AG04449 (cell line): ENCODE data around the gene RAB40C.
A peak's percentile ranks its signal among the peaks of the same experiment; 100 is the strongest.

ENCODE experiments used
- CTCF ChIA-PET: fragments of 350-600 bp; formaldehyde crosslinking; extraction: SDS; loops from one replicate; lab custom pipeline; 2021; ENCODE audit warnings: antibody characterized with exemption; lab: Yijun Ruan, JAX
- POLR2A ChIA-PET: fragments of 400-600, 350-600 bp; formaldehyde crosslinking; extraction: SDS; loops from one replicate; lab custom pipeline; 2020; ENCODE audit warnings: antibody characterized with exemption, inconsistent platforms; lab: Yijun Ruan, JAX
- DNase-seq: peaks from one replicate; pipeline ENCODE4 v3.0.0-alpha.2; 2010; ENCODE audit warnings: low read depth, low spot score
- H3K4me3 ChIP-seq: 2 replicates; pipeline ENCODE4 v1.5.1; 2011; ENCODE audit warnings: low read depth, mild to moderate bottlenecking, control low read depth, low read length
- CTCF ChIP-seq: IDR thresholded peaks from one replicate; pipeline ENCODE4 v1.5.1; 2011; ENCODE audit warnings: mild to moderate bottlenecking, moderate library complexity, low read length, control low read depth, inconsistent platforms; ENCODE audit not compliant: insufficient read depth; ENCODE audit errors: missing control alignments

Gene RAB40C

DNA sequence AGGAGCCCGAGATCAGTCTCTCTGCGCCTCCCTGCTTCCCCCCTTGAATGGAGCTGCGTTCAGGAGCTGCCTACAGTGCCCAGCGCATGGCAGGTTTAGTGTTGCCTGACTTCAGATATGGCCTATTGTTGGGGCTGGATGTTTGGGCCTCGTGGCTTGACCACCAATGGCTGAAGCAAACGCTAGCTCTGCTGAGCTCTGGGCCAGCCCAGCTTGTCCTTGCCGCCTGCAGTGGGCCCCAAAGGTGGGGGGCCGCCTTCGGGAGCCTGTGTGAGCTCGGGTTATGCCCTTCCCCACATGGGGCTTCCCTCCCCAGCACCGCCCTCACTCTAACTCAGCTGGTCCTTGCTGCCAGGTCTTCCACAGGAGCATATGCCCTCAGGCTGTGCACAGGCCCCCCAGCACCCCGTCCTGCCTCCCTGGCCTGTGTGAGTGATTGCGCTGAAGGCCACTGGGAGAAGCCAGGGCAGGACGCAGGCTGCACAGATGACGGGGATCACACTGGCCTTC lies 48.2 kb downstream of the RAB40C start:
- no peak for TF ChIP-seq CTCF
- H3K4me3 ChIP-seq, result no peak overlapping the region
- DNase-seq, result no peak
- POLR2A ChIA-PET, result no interaction called here
- CTCF ChIA-PET, result interaction anchor here (1.2 to 1.5 kb wide), 2 partner anchors 10 to 30 kb away, joined by 4 to 8 read pairs; partner anchors contain the start of gene RHOT2

DNA sequence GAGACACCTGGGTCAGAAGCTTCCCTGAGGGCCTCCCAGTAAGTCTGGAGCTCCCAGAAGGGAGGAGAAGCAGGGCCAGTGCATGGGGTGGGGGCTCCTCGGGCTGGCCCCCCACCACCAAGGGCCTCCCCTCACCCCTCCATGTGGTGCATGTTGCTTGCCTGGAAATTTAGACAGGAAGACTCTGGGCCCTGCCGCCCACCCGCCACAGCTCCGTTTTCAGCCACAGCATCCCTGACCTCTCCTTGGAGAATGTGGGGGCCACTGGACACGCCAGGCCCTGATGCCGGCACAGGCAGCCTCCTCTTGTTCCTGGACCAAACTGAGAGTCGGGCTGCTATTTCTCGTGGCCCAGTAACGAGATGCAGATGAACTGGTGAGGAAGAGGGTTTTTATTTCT lies 49.0 kb downstream of the RAB40C start:
- DNase-seq, result no peak
- TF ChIP-seq CTCF, result no peak
- ChIA-PET CTCF (interaction anchor here (0.8 to 1.5 kb wide), 3 partner anchors 9 to 29 kb away, joined by 3 to 8 read pairs (median 4); partner anchors contain the start of gene RHOT2), POLR2A (no interaction called here)
- H3K4me3 ChIP-seq, result no peak overlapping the region

GRCh38 chr16:640614-641013 lies 50.7 kb downstream of the RAB40C start:
- POLR2A ChIA-PET, result no interaction called here
- peak overlapping the region; percentile 84 for H3K4me3 ChIP-seq
- no peak for DNase-seq
- TF ChIP-seq CTCF, result no peak
- CTCF ChIA-PET, result no interaction called here

- no peak for TF ChIP-seq CTCF
- peak within 1 kb of the TSS; percentile 84 for H3K4me3 ChIP-seq
- ChIA-PET POLR2A (no interaction called here), CTCF (no interaction called here)
- DNase-seq, result no peak
These were observed 51.7 kb downstream of the RAB40C start, which contains the start of gene MCRIP2 for GRCh38 chr16:641326-642188. Gene MCRIP2 (plus strand): TSS chr16:641828. CDS start chr16:641992, 164 bp downstream.

DNA sequence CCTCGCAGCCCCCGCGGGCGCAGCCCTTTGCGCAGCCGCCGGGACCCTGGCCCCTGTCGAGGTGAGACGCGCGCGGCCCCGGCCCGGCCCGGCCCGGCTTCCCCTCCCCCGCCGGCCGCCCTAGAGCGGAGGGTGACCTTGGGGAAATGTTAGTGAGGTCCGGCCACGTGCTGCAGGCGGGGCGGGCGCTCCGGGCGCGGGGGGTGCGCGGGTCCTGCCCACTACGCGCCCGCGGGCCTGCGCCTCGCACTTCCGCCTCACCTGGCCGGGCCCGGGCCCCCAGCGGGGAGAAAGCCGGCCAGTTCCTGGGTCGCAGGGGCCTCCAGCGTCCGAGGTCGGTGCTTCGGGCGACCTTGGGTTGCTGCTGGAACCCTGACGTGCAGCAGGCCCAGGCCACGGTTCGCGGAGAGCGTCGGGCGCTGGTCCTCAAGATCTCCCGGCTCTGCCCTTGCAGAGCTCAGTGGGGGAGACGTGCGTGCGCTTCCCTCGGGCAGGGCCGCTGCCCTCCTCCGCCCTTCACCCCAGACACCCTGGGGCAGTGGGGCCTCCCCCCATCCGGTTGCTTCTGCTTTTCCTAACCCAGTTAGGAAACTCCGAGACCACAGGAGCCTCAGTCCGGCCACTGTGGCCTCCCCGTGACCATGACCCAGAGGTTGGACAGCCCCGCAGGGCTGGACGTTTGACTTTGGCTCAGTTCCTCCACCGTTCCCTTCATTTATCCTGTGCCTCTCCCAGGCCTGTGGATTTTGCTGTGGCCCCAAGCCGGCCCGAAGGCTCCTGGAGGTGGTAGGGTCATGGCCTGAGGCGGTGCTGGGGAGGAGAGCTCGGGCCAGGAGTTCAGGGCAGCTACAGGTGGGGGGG lies 52.6 kb downstream of the RAB40C start:
- peak overlapping the region; percentile 84 for H3K4me3 ChIP-seq
- POLR2A ChIA-PET, result no interaction called here
- CTCF ChIA-PET, result interaction anchor here (0.8 kb wide), 1 partner anchor 14 kb away, joined by 3 read pairs; no protein-coding TSS in a partner anchor
- no peak for DNase-seq
- TF ChIP-seq CTCF, result no peak
